Smooth muscle cell (in vitro differentiated cells): ENCODE results near the gene THSD4. TPM values are rescaled to one million over a fixed set of nuclear protein-coding genes. Genes with fewer than 3 reads are reported as not detected.

ENCODE experiments used
- DNase-seq: peaks from one replicate; lab custom pipeline; 2025; ENCODE audit not compliant: unreplicated experiment; lab: John Stamatoyannopoulos, UW
- H2AFZ ChIP-seq: fragments of 200-600 bp; sonication (generic); 2 replicates; pipeline ENCODE4 v1.6.0; 2016; ENCODE audit warnings: antibody characterized with exemption, low read depth, mild to moderate bottlenecking
- H3F3A ChIP-seq: fragments of 200-600 bp; sonication (generic); 2 replicates; pipeline ENCODE4 v1.6.0; 2017; ENCODE audit warnings: antibody characterized with exemption, low read depth
- H3K27ac ChIP-seq: fragments of 200-600 bp; sonication (generic); 2 replicates; pipeline ENCODE4 v1.5.1; 2016; ENCODE audit warnings: low read depth, mild to moderate bottlenecking
- H3K27me3 ChIP-seq: fragments of 200-600 bp; sonication (generic); 2 replicates; pipeline ENCODE4 v1.6.1; 2016; ENCODE audit warnings: low read depth, mild to moderate bottlenecking
- H3K36me3 ChIP-seq: fragments of 200-600 bp; sonication (generic); 2 replicates; pipeline ENCODE4 v1.5.1; 2016; ENCODE audit warnings: low read depth
- H3K4me1 ChIP-seq: fragments of 200-600 bp; sonication (generic); 2 replicates; pipeline ENCODE4 v1.5.1; 2016; ENCODE audit warnings: low read depth
- H3K4me2 ChIP-seq: fragments of 200-600 bp; sonication (generic); 2 replicates; pipeline ENCODE4 v1.6.0; 2016; ENCODE audit warnings: mild to moderate bottlenecking
- H3K4me3 ChIP-seq: fragments of 200-600 bp; sonication (generic); 2 replicates; pipeline ENCODE4 v1.5.1; 2016; ENCODE audit warnings: mild to moderate bottlenecking
- H3K79me2 ChIP-seq: fragments of 200-600 bp; sonication (generic); 2 replicates; pipeline ENCODE4 v1.6.0; 2016; ENCODE audit warnings: low read depth, mild to moderate bottlenecking
- H3K9ac ChIP-seq: fragments of 200-600 bp; sonication (generic); 2 replicates; pipeline ENCODE4 v1.6.0; 2016; ENCODE audit warnings: low read depth
- H3K9me3 ChIP-seq: fragments of 200-600 bp; sonication (generic); replicated peaks from 2 replicates; pipeline ENCODE4 v1.5.1; 2016; ENCODE audit warnings: low read depth
- H4K20me1 ChIP-seq: fragments of 200-600 bp; sonication (generic); 2 replicates; pipeline ENCODE4 v1.6.0; 2016; ENCODE audit warnings: low read depth
- CTCF ChIP-seq: fragments of 200-600 bp; sonication (generic); IDR thresholded peaks from 2 replicates; pipeline ENCODE4 v1.5.1; 2017; ENCODE audit warnings: borderline replicate concordance, mild to moderate bottlenecking, antibody characterized with exemption; ENCODE audit not compliant: insufficient read depth, poor library complexity, severe bottlenecking
- WGBS: methylation state at CpG from one replicate; pipeline ENCODE4 v1.1.7; 2016; ENCODE audit warnings: low lambda C conversion rate; 5-methylcytosine and 5-hydroxymethylcytosine counted together
- polyA plus RNA-seq: library from polyadenylated mRNA; unstranded; fragments of >200 nt; fragmentation: Nextera tagmentation; extraction: Ambion mirVana; gene quantifications from 2 replicates; pipeline ENCODE4 v1.2.1, GENCODE V29; 2016
- total RNA-seq: library from RNA; depleted of rRNA; stranded (reverse); fragments of >200 nt; gene quantifications from 2 replicates; pipeline ENCODE4 v1.2.3, GENCODE V29; 2014

THSD4 gene
- total and polyA plus RNA-seq, 2 experiments from 2014 or later = 2.5 to 4.1 TPM

DNA sequence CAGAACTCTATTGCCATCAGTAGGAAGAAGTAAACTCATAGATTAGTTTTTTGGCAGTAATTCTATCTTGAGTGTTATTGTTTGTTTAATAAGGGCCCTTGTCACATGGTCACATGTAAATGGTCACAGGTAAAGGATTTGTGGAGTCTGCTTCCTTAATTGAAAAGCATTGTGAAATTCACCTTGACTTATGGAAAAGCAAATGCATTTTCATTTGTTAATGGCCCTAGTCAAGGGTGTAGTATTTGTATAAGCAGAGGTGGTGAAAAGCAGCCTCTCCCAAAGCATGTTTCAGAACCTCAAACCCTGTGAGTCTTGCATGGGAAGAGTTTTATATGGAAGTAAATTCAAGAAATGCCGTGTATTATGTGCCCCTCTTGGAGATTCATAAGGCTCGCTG, 497.6 kb downstream of the THSD4 start:
- H3K27me3 ChIP-seq = no peaks in the 10 kb centered on the region

DNA sequence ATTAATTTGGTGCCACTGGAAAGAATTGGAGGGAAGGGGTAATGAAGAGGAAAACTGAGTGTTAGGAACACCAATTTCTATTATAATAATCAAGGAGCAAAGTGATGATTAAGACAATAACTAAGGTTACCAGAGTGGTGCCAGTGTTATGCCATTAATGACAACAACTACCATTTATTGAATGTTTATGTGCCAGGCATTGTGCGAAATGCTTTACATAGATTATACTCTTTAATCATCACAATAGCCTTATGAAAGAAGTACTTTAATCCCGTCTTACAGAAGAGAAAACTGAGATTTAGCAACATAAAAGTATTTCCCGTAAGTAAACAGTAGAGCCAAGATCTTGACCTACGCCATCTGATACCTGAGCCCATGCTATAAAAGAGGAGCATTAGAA, 507.8 kb downstream of the THSD4 start:
- no peak overlapping the region for H3K4me2 ChIP-seq
- no peak overlapping the region for H3K27ac ChIP-seq
- H3K9ac ChIP-seq = no peak overlapping the region
- no peak for DNase-seq
- no peak for TF ChIP-seq CTCF
- no peaks in the 10 kb centered on the region for H3K79me2 ChIP-seq
- H4K20me1 ChIP-seq = no peaks in the 10 kb centered on the region
- peaks cover 3% of the 10 kb centered on the region for H3F3A ChIP-seq
- H3K4me3 ChIP-seq = no peak overlapping the region
- no peaks in the 10 kb centered on the region for H3K27me3 ChIP-seq
- H3K9me3 ChIP-seq = no peaks in the 10 kb centered on the region
- H2AFZ ChIP-seq = no peak overlapping the region
- H3K4me1 ChIP-seq = no peaks in the 10 kb centered on the region
- 94% methylated on average over 4 of the region's 4 CpGs for WGBS
- no peaks in the 10 kb centered on the region for H3K36me3 ChIP-seq

More for the DNA sequence above, 497.6 kb downstream of the THSD4 start:
- WGBS = 98% methylated on average over 2 of the region's 2 CpGs
- TF ChIP-seq CTCF = no peak
- no peak overlapping the region for H3K4me2 ChIP-seq
- H3K4me1 ChIP-seq = peaks cover 12% of the 10 kb centered on the region
- H3K79me2 ChIP-seq = no peaks in the 10 kb centered on the region
- H3K9me3 ChIP-seq = no peaks in the 10 kb centered on the region
- no peaks in the 10 kb centered on the region for H4K20me1 ChIP-seq
- no peaks in the 10 kb centered on the region for H3K36me3 ChIP-seq
- H3K4me3 ChIP-seq = no peak overlapping the region
- DNase-seq = no peak
- no peak overlapping the region for H3K9ac ChIP-seq
- no peak overlapping the region for H3K27ac ChIP-seq
- no peaks in the 10 kb centered on the region for H3F3A ChIP-seq
- H2AFZ ChIP-seq = no peak overlapping the region

DNA sequence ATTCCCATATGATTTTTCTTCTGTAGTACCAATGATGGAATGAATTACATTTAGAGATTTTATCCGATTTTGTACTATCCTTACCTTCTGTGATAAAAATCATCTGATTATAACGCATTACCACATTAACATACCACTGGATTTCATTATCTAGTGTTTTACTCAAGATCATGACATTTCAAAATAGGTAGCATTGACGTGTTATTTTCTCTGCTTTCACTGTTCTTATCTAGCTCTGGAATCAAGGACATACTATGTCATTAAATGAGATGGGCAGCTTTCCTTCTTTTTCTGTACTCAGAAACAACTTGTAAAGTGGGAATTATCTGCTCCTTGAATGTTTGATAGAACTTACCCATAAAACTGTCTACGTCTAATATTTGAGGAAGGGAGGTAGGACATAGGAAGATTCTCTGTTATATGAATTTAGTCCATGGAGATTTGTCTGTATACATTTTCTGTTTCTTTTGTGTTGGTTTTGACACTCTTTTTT, 511.4 kb downstream of the THSD4 start:
- Histone ChIP-seq H3F3A (peaks cover 3% of the 10 kb centered on the region), H3K79me2 (no peaks in the 10 kb centered on the region), H3K4me1 (no peaks in the 10 kb centered on the region), H3K4me3 (no peak overlapping the region), H4K20me1 (no peaks in the 10 kb centered on the region), H3K9ac (no peak overlapping the region), H3K4me2 (no peak overlapping the region), H3K27ac (no peak overlapping the region), H2AFZ (no peak overlapping the region), H3K27me3 (no peaks in the 10 kb centered on the region), H3K36me3 (no peaks in the 10 kb centered on the region), H3K9me3 (no peaks in the 10 kb centered on the region)
- WGBS = 78% methylated on average over 4 of the region's 4 CpGs
- no peak for DNase-seq
- TF ChIP-seq CTCF = no peak

DNA sequence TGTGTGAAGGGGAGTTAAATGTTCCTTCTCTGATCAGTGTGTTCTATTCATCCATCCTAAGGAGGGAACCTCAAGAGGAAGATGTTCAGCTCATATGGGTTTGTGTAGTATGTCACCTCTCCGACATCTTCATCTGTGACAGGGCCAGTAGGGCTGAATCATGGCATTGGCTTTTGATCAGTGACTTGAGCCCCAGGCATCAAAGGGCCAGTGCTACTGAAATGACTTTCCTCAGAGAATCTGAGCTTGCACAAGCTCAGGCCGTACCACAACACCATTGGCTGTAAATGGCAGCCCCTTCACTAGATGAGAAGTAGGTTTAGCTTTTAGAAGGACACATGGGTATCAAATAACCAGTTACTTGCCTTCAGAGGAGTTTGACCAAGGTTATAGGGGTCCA, 511.9 kb downstream of the THSD4 start:
- no peak for DNase-seq
- Histone ChIP-seq H3K4me2 (no peak overlapping the region), H3K27ac (no peak overlapping the region), H3K4me3 (no peak overlapping the region), H4K20me1 (no peaks in the 10 kb centered on the region), H2AFZ (no peak overlapping the region), H3K9me3 (no peaks in the 10 kb centered on the region), H3K79me2 (no peaks in the 10 kb centered on the region), H3K9ac (no peak overlapping the region), H3K36me3 (no peaks in the 10 kb centered on the region), H3F3A (peaks cover 3% of the 10 kb centered on the region), H3K27me3 (no peaks in the 10 kb centered on the region), H3K4me1 (no peaks in the 10 kb centered on the region)
- 90% methylated on average over 2 of the region's 2 CpGs for WGBS
- TF ChIP-seq CTCF = no peak
